Subcutaneous adipose tissue (tissue), 4 donors: ENCODE data around the gene CHRND. TPM values are rescaled to one million over a fixed set of nuclear protein-coding genes. Genes with fewer than 3 reads are reported as not detected.

ENCODE experiments used
- CTCF ChIP-seq: fragments of 450-650 bp; IDR thresholded peaks from one replicate; pipeline ENCODE4 v1.5.1; 2016; ENCODE audit warnings: low read depth, mild to moderate bottlenecking, control low read depth, antibody characterized with exemption, moderate library complexity
- total RNA-seq, 4 donors: library from RNA; depleted of rRNA; stranded (reverse); fragments of >200 nt; gene quantifications; one replicate each; pipeline ENCODE4 v1.1.0, GENCODE V29; 2016

The CHRND gene
- total RNA-seq, 4 donors from 2014 or later, result not detected

- no peak for TF ChIP-seq CTCF
Observed at GRCh38 chr2:232512602-232513001, 13.4 kb upstream of the CHRND start.

GRCh38 chr2:232513353-232513752, 12.6 kb upstream of the CHRND start:
- no peak for TF ChIP-seq CTCF

GRCh38 chr2:232515639-232516038, 10.3 kb upstream of the CHRND start:
- no peak for TF ChIP-seq CTCF

GRCh38 chr2:232516551-232516950, 9.4 kb upstream of the CHRND start:
- no peak for TF ChIP-seq CTCF

- TF ChIP-seq CTCF, result no peak
Observed at GRCh38 chr2:232518844-232519243, 7.1 kb upstream of the CHRND start.

- TF ChIP-seq CTCF, result no peak
Observed at GRCh38 chr2:232519581-232520438, 6.2 kb upstream of the CHRND start, which contains the start of gene PRSS56. Gene PRSS56, plus strand, starts transcription at chr2:232520388. Its CDS starts 211 bp downstream, at chr2:232520599.

GRCh38 chr2:232520489-232520888, 5.5 kb upstream of the CHRND start:
- TF ChIP-seq CTCF, result no peak
